DOHH2 (cell line): Measurements from ENCODE around the gene ADCY1.

ENCODE experiments used
- EZH2phosphoT487 ChIP-seq: fragments of 200-600 bp; sonication (generic); IDR thresholded peaks from 2 replicates; pipeline ENCODE4 v1.6.1; 2017; ENCODE audit warnings: borderline replicate concordance, mild to moderate bottlenecking, antibody characterized with exemption, low read length, moderate library complexity, mixed read lengths
- TF ChIP-seq, protein P1 (sequence below): fragments of 200-600 bp; sonication (generic); IDR thresholded peaks from one replicate; pipeline ENCODE4 v1.5.1; 2014; ENCODE audit warnings: antibody characterized with exemption, mild to moderate bottlenecking, low read depth, low read length; ENCODE audit not compliant: poor library complexity, severe bottlenecking

DNA sequence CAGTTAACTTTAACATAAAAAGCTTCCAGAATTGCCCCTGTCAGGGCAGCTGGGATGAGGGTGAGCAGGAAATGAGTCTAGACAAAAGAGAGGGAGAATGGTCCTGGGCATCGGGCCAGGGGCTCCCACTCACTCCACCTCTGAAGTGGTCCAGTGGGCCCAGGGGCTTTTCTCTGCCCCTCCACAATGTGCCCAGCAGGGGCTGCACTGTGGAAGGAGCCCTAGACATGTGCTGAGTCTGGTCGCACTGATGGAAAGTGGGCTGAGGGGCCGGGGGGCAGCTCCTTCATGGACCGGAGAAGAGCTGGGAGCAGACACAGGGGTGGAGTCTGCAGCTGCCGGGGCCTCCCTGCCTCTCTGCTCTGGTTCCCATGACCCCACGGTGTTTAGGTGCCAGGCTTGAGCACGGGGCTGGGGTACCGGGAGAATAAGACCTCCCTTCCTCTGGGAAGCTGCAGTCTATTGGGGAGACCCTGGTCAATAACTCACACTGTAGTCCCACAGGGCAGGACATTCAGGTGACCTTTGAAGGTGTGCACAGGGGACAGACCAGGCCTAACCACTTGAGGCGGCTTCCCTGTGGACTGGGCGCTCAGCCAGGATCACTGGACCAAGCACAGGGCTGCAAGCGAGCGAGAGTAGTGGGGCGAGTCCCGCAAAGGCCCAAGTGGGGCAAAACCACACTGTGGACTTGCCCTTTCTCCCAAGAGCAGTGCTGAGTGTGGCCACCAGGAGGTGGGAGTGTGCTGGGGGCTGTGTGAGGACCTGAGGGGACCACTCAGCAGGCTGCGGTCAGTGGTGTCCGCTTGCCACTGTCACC is 6.1 kb downstream of the ADCY1 start:
- TF ChIP-seq, protein P1, sequence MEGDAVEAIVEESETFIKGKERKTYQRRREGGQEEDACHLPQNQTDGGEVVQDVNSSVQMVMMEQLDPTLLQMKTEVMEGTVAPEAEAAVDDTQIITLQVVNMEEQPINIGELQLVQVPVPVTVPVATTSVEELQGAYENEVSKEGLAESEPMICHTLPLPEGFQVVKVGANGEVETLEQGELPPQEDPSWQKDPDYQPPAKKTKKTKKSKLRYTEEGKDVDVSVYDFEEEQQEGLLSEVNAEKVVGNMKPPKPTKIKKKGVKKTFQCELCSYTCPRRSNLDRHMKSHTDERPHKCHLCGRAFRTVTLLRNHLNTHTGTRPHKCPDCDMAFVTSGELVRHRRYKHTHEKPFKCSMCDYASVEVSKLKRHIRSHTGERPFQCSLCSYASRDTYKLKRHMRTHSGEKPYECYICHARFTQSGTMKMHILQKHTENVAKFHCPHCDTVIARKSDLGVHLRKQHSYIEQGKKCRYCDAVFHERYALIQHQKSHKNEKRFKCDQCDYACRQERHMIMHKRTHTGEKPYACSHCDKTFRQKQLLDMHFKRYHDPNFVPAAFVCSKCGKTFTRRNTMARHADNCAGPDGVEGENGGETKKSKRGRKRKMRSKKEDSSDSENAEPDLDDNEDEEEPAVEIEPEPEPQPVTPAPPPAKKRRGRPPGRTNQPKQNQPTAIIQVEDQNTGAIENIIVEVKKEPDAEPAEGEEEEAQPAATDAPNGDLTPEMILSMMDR, result peak; percentile 42
- TF ChIP-seq EZH2phosphoT487, result no peak
